K562 (cell line): ENCODE data around the gene SP4. TPM values are rescaled to one million over a fixed set of nuclear protein-coding genes. Genes with fewer than 3 reads are reported as not detected.

ENCODE experiments used
- CBX8 ChIP-seq: fragments of 200-600 bp; sonication (generic); IDR thresholded peaks from 2 replicates; pipeline ENCODE4 v1.6.1; 2012; ENCODE audit warnings: borderline replicate concordance, mixed run types, low read depth, mild to moderate bottlenecking, moderate library complexity, mixed read lengths, low read length, control low read depth, inconsistent platforms; ENCODE audit not compliant: poor library complexity, severe bottlenecking; ENCODE audit errors: extremely low read depth
- GATA2 ChIP-seq: sonication (generic); formaldehyde crosslinking; IDR thresholded peaks from 2 replicates; pipeline ENCODE4 v1.4.0; 2020; ENCODE audit warnings: mild to moderate bottlenecking, missing genetic modification reagents
- HLTF ChIP-seq: fragments of 450-650 bp; IDR thresholded peaks from 2 replicates; pipeline ENCODE4 v1.6.1; 2016
- KAT2B ChIP-seq: IDR thresholded peaks from one replicate; pipeline ENCODE4 v1.6.1; 2012; ENCODE audit warnings: low read depth, mild to moderate bottlenecking, control low read depth, inconsistent platforms, low read length, moderate library complexity
- MAZ ChIP-seq, 2 experiments: fragments of 450-650 bp in 1 of 2; sonication (generic) in 1 of 2; formaldehyde crosslinking; IDR thresholded peaks in 1 of 2; conservative IDR thresholded peaks in 1 of 2; 2 replicates each; pipeline versions ENCODE4 v1.4.0 to v1.5.0; 2020; ENCODE audit warnings: mild to moderate bottlenecking in 1 of 2, missing genetic modification reagents in 1 of 2
- POLR2A ChIP-seq: fragments of 450-650 bp; conservative IDR thresholded peaks from 2 replicates; pipeline ENCODE4 v1.6.1; 2016
- TAF9B ChIP-seq: fragments of 450-650 bp; IDR thresholded peaks from 2 replicates; pipeline ENCODE4 v1.6.1; 2018; ENCODE audit warnings: mild to moderate bottlenecking; ENCODE audit not compliant: partially characterized antibody
- TCF7 ChIP-seq: sonication (generic); IDR thresholded peaks from 2 replicates; pipeline ENCODE4 v1.6.1; 2016; ENCODE audit warnings: antibody characterized with exemption, borderline replicate concordance
- TSC22D4 ChIP-seq: fragments of 450-650 bp; IDR thresholded peaks from 2 replicates; pipeline ENCODE4 v1.6.1; 2016; ENCODE audit warnings: missing genetic modification characterization, missing biosample characterization, control low read depth
- ZC3H4 ChIP-seq: sonication (generic); formaldehyde crosslinking; IDR thresholded peaks from 2 replicates; pipeline ENCODE4 v1.9.0; 2021; ENCODE audit warnings: missing genetic modification reagents, borderline replicate concordance
- polyA plus RNA-seq, 8 experiments: library from polyadenylated mRNA; depleted of rRNA in 4 of 8; stranded (reverse) in 5 of 8; unstranded in 3 of 8; fragments of >200 nt; fragmentation: Nextera tagmentation in 2 of 8; fragmentation: Illumina TruSeq in 1 of 8; extraction: Ambion mirVana in 2 of 8; extraction: Trizol in 1 of 8; gene quantifications; 2 replicates each; pipeline versions ENCODE4 v1.2.1 to v1.2.3, GENCODE V29; 2011 to 2014; ENCODE audit warnings: inconsistent platforms in 1 of 8, missing spikeins in 1 of 8
- total RNA-seq, 7 experiments: library from RNA; depleted of rRNA in 6 of 7; stranded (reverse); fragments of >200 nt in 6 of 7; fragmentation: Illumina TruSeq in 2 of 7; extraction: Trizol in 2 of 7; gene quantifications; 2 replicates each; pipeline versions ENCODE4 v1.2.1 to v1.2.3, GENCODE V29; 2011 to 2021; ENCODE audit warnings: low replicate concordance in 1 of 7
- TF ChIP-seq, protein P1 (sequence below), 2 experiments: fragments of 450-650 bp; IDR thresholded peaks; 2 replicates each; pipeline ENCODE4 v1.6.1; 2018; ENCODE audit warnings: mild to moderate bottlenecking in 2 of 2, low read depth in 1 of 2; ENCODE audit not compliant: partially characterized antibody in 2 of 2
- TF ChIP-seq, protein P2 (sequence below): fragments of 250-450 bp; sonication (Bioruptor Pico); IDR thresholded peaks from 2 replicates; pipeline ENCODE4 v1.9.0; 2021; ENCODE audit warnings: mild to moderate bottlenecking, inconsistent platforms
- TF ChIP-seq, protein P3 (sequence below), 2 experiments: fragments of 450-650 bp in 1 of 2; sonication (generic) in 1 of 2; formaldehyde crosslinking; conservative IDR thresholded peaks; 2 replicates each; pipeline versions ENCODE4 v1.4.0 to v1.8.1; 2020 to 2022; ENCODE audit warnings: mild to moderate bottlenecking in 1 of 2, missing genetic modification reagents in 1 of 2
- TF ChIP-seq, protein P4 (sequence below): sonication (generic); formaldehyde crosslinking; IDR thresholded peaks from 2 replicates; pipeline ENCODE4 v1.8.0; 2023; ENCODE audit warnings: mild to moderate bottlenecking, missing genetic modification reagents
- TF ChIP-seq, protein P5 (sequence below): IDR thresholded peaks from 3 replicates; pipeline ENCODE4 v1.6.1; 2011; ENCODE audit warnings: borderline replicate concordance, mild to moderate bottlenecking, moderate library complexity; ENCODE audit not compliant: insufficient read length; ENCODE audit errors: extremely low read depth

The SP4 gene
- total and polyA plus RNA-seq, 9 of the 15 experiments (the other 6 are each of a cell fraction or from before 2014, with no cell fraction given) = 2.4 to 9.4 (median 4.5) TPM

DNA sequence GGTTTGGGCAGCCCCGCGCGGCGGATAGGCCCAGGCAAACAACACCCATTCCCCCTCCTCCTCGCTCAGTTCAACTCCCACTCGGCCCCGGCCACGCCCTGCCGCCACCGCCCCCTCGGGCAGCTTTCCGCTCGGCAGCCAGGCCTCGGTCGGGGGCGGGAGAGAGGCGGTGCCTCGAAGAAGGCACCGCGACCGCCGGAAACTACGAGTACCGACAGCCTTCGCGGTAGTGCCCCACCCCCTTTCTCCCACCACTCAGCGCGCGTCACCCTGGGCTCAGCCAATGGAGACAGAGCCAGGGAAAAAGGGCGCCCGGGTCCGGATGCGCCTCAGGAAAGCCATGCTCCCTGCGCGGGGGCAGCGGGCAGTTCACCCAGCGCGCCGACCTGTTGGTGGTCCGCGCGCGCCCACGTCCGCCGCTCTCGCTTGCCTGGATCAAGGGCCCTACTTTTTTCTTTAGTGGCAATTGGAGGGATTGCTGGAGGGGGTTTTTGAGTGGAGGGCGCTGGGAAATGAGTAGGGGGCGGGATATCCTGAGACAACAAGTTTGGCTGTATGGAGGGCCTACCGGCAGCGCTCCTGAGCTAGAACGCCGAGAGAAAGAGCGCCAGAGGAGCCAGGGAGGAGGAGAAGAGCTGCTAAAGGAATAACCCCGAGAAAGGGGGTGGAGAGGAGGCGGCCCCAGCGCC, 557 bp upstream of the SP4 start (continued):
- TF ChIP-seq, protein P1, sequence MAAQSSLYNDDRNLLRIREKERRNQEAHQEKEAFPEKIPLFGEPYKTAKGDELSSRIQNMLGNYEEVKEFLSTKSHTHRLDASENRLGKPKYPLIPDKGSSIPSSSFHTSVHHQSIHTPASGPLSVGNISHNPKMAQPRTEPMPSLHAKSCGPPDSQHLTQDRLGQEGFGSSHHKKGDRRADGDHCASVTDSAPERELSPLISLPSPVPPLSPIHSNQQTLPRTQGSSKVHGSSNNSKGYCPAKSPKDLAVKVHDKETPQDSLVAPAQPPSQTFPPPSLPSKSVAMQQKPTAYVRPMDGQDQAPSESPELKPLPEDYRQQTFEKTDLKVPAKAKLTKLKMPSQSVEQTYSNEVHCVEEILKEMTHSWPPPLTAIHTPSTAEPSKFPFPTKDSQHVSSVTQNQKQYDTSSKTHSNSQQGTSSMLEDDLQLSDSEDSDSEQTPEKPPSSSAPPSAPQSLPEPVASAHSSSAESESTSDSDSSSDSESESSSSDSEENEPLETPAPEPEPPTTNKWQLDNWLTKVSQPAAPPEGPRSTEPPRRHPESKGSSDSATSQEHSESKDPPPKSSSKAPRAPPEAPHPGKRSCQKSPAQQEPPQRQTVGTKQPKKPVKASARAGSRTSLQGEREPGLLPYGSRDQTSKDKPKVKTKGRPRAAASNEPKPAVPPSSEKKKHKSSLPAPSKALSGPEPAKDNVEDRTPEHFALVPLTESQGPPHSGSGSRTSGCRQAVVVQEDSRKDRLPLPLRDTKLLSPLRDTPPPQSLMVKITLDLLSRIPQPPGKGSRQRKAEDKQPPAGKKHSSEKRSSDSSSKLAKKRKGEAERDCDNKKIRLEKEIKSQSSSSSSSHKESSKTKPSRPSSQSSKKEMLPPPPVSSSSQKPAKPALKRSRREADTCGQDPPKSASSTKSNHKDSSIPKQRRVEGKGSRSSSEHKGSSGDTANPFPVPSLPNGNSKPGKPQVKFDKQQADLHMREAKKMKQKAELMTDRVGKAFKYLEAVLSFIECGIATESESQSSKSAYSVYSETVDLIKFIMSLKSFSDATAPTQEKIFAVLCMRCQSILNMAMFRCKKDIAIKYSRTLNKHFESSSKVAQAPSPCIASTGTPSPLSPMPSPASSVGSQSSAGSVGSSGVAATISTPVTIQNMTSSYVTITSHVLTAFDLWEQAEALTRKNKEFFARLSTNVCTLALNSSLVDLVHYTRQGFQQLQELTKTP (IDR thresholded peaks at IDR 0.05; ENCODE audit: low read depth in 1 of 2, partially characterized antibody in 2 of 2) = peak; percentile 36 to 92
- TF ChIP-seq CBX8 = no peak
- TF ChIP-seq, protein P2, sequence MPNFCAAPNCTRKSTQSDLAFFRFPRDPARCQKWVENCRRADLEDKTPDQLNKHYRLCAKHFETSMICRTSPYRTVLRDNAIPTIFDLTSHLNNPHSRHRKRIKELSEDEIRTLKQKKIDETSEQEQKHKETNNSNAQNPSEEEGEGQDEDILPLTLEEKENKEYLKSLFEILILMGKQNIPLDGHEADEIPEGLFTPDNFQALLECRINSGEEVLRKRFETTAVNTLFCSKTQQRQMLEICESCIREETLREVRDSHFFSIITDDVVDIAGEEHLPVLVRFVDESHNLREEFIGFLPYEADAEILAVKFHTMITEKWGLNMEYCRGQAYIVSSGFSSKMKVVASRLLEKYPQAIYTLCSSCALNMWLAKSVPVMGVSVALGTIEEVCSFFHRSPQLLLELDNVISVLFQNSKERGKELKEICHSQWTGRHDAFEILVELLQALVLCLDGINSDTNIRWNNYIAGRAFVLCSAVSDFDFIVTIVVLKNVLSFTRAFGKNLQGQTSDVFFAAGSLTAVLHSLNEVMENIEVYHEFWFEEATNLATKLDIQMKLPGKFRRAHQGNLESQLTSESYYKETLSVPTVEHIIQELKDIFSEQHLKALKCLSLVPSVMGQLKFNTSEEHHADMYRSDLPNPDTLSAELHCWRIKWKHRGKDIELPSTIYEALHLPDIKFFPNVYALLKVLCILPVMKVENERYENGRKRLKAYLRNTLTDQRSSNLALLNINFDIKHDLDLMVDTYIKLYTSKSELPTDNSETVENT = peak; percentile 60; the same call in 1 of the 2 replicates
- TF ChIP-seq GATA2 (CRISPR knock-in tag) = no peak
- TF ChIP-seq, protein P3, sequence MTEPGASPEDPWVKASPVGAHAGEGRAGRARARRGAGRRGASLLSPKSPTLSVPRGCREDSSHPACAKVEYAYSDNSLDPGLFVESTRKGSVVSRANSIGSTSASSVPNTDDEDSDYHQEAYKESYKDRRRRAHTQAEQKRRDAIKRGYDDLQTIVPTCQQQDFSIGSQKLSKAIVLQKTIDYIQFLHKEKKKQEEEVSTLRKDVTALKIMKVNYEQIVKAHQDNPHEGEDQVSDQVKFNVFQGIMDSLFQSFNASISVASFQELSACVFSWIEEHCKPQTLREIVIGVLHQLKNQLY (CRISPR knock-in tag; conservative IDR thresholded peaks at IDR 0.05) = no peak
- no peak for TF ChIP-seq TCF7
- no peak for TF ChIP-seq HLTF
- TF ChIP-seq POLR2A = peak; percentile 95
- TF ChIP-seq, protein P4, sequence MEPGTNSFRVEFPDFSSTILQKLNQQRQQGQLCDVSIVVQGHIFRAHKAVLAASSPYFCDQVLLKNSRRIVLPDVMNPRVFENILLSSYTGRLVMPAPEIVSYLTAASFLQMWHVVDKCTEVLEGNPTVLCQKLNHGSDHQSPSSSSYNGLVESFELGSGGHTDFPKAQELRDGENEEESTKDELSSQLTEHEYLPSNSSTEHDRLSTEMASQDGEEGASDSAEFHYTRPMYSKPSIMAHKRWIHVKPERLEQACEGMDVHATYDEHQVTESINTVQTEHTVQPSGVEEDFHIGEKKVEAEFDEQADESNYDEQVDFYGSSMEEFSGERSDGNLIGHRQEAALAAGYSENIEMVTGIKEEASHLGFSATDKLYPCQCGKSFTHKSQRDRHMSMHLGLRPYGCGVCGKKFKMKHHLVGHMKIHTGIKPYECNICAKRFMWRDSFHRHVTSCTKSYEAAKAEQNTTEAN (CRISPR knock-in tag) = peak; percentile 65; the same call in 1 of the 2 replicates
- TF ChIP-seq KAT2B = no peak
- TF ChIP-seq TSC22D4 (tag) = no peak
- TF ChIP-seq MAZ (CRISPR knock-in tag; conservative IDR thresholded peaks at IDR 0.05 in 1 of 2, IDR thresholded peaks at IDR 0.05 in 1 of 2) = peak in 1 of 2 experiments; percentile 44; a peak in 3 of 4 replicates
- TF ChIP-seq TAF9B = peak; percentile 53
- no peak for TF ChIP-seq ZC3H4 (CRISPR knock-in tag)
- TF ChIP-seq, protein P5, sequence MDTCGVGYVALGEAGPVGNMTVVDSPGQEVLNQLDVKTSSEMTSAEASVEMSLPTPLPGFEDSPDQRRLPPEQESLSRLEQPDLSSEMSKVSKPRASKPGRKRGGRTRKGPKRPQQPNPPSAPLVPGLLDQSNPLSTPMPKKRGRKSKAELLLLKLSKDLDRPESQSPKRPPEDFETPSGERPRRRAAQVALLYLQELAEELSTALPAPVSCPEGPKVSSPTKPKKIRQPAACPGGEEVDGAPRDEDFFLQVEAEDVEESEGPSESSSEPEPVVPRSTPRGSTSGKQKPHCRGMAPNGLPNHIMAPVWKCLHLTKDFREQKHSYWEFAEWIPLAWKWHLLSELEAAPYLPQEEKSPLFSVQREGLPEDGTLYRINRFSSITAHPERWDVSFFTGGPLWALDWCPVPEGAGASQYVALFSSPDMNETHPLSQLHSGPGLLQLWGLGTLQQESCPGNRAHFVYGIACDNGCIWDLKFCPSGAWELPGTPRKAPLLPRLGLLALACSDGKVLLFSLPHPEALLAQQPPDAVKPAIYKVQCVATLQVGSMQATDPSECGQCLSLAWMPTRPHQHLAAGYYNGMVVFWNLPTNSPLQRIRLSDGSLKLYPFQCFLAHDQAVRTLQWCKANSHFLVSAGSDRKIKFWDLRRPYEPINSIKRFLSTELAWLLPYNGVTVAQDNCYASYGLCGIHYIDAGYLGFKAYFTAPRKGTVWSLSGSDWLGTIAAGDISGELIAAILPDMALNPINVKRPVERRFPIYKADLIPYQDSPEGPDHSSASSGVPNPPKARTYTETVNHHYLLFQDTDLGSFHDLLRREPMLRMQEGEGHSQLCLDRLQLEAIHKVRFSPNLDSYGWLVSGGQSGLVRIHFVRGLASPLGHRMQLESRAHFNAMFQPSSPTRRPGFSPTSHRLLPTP = no peak
